NCI-H226 (cell line): ENCODE results near the gene COX20.

Experiments
- DNase-seq: peaks from one replicate; pipeline ENCODE4 v3.0.0-alpha.2; 2015

Gene COX20

GRCh38 chr1:244854166-244854565 is 18.7 kb downstream of the COX20 start:
- DNase-seq, result no peak

- no peak for DNase-seq
Measured at GRCh38 chr1:244854865-244855578, 19.6 kb downstream of the COX20 start.

- no peak for DNase-seq
Measured at GRCh38 chr1:244857761-244858160, 22.3 kb downstream of the COX20 start.

- DNase-seq, result no peak
Measured at GRCh38 chr1:244858357-244858756, 22.9 kb downstream of the COX20 start.

GRCh38 chr1:244860078-244860477 is 24.6 kb downstream of the COX20 start:
- no peak for DNase-seq

GRCh38 chr1:244860914-244861610 is 25.6 kb downstream of the COX20 start:
- DNase-seq, result no peak

- no peak for DNase-seq
Measured at GRCh38 chr1:244861683-244862082, 26.2 kb downstream of the COX20 start.

GRCh38 chr1:244862354-244862698 is 26.9 kb downstream of the COX20 start:
- no peak for DNase-seq

GRCh38 chr1:244862699-244863490 is 27.4 kb downstream of the COX20 start:
- peak; percentile 88 for DNase-seq

GRCh38 chr1:244863491-244864252 is 28.2 kb downstream of the COX20 start:
- peak; percentile 6 for DNase-seq

- peak; percentile 97 for DNase-seq
Measured at GRCh38 chr1:244864253-244865027, 29.0 kb downstream of the COX20 start, which contains the start of gene HNRNPU. Gene HNRNPU, minus strand, starts transcription at chr1:244864543. Its CDS starts 236 bp downstream, at chr1:244864307.

- DNase-seq, result peak; percentile 11
Measured at GRCh38 chr1:244865028-244865371, 29.5 kb downstream of the COX20 start.

GRCh38 chr1:244865820-244866219 is 30.4 kb downstream of the COX20 start:
- DNase-seq, result no peak

GRCh38 chr1:244866355-244866754 is 30.9 kb downstream of the COX20 start:
- DNase-seq, result no peak

GRCh38 chr1:244868484-244869363 is 33.3 kb downstream of the COX20 start:
- DNase-seq, result no peak

GRCh38 chr1:244869364-244869827 is 33.9 kb downstream of the COX20 start:
- DNase-seq, result no peak

GRCh38 chr1:244869950-244870349 is 34.5 kb downstream of the COX20 start:
- DNase-seq, result no peak

- DNase-seq, result no peak
Measured at GRCh38 chr1:244874974-244875579, 39.6 kb downstream of the COX20 start.

- DNase-seq, result no peak
Measured at GRCh38 chr1:244876228-244876910, 40.9 kb downstream of the COX20 start.

GRCh38 chr1:244878681-244879080 is 43.2 kb downstream of the COX20 start:
- no peak for DNase-seq
